MV-4-11 (cell line): ENCODE data around the gene KRT9.
A peak's percentile ranks its signal among the peaks of the same experiment; 100 is the strongest.
"Not testable (repeated sequence)": the region's sequence is repeated elsewhere in the genome, so short reads cannot be mapped to it uniquely, and the experiment has no call there.

Experiments used
- DNase-seq: peaks from one replicate; lab custom pipeline; 2025; lab: John Stamatoyannopoulos, UW

KRT9 gene

DNA sequence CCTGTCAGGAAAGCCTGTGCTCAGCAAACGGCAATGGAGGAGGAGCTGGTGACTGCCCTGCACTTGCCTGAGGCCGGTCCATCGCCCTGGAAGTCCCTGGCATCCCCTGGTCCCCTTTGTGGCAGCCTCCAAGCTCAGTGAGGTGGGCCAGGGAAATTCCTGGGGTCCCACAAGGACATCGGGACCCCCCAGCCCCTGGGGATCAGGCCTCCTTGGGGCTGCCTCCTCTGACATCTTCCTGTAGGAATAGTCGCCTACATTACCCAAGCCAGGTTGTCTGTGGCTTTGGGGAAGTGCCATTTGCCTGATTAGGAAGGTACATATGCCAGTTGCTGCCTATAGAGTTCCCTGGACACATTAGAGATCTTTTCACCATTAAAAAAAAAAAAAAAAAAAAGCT lies 7.1 kb upstream of the KRT9 start:
- no peak for DNase-seq

DNA sequence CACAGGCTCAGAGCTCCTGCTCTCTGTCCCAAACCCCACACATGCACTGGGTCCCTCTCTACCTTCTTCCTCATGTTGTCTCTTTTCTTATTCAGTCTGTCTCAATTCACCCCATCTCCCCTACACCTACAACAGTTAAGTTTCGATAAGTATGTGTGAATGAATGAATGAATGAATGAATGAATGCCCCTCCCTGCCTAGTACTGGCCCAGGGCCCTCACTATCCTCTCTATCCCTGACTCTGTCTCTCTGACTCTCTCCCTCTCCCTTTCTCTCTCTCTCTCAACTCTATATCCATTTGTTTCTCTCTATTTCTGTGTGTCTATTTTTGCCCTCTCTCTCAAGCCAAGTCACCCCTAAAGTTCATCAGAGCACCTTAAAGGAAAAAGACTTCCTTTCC lies 6.7 kb upstream of the KRT9 start:
- no peak for DNase-seq

DNA sequence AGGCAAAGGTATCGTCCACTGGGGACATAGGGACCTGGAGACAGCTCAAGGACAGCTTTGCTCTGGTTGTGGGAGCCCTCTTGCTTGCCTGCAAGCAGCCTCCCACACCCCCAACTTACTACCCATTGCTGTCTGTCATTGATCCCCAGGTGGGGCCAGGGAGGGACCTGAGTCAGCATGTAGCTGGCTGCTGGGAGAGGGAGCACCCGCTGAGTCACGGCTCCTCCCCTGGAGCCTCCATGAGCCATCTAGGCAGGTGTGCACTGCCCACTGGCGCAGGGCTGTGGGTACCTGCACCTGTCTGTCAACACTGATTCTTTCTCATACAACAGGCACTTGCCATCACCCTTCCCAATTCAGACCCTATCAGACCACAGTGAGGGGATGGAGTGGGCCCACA lies 4.9 kb upstream of the KRT9 start:
- not testable (repeated sequence) for DNase-seq

- no peak for DNase-seq
Measured at GRCh38 chr17:41575336-41575735, 3.5 kb upstream of the KRT9 start.

DNA sequence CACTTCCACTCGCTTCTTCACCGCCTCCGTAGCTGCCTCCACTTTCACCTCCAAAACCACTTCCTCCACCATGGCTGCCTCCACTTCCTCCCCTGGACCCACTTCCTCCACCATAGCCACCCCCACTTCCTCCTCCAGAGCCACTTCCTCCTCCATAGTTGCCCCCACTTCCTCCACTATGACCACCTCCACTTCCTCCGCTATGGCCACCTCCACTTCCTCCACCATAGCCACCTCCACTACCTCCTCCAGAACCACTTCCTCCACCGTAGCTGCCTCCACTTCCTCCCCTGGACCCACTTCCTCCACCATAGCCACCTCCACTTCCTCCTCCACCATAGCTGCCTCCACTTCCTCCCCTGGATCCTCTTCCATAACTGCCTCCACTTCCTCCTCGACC lies 4.5 kb downstream of the KRT9 start:
- DNase-seq, result peak; percentile 8

GRCh38 chr17:41565338-41565737 lies 6.5 kb downstream of the KRT9 start:
- no peak for DNase-seq

DNA sequence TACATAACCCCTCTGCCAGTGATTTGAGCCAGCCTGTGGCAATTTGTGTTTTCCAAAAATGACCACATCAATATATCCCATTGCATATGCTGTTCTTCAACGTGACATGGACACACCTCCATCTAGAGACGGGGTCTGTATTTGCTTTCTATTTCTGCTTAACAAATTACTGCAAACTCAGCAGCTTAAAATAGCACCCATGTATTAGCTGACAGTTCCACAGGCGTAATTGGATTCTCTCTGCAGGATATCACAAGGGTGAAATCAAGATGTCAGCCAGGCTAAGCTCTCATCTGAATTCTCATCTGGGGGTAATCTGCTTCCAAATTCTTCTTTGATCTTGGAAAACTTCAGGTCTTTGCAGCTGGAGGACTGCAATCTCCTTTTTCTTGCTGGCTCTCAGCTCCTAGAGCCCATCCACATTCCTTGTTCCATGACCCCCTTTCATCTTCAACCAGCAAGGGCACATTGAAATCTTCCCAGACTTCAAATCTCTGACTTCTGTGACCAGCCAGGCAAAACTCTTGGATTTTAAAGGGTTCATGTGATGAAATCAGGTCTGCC lies 8.2 kb downstream of the KRT9 start:
- no peak for DNase-seq

DNA sequence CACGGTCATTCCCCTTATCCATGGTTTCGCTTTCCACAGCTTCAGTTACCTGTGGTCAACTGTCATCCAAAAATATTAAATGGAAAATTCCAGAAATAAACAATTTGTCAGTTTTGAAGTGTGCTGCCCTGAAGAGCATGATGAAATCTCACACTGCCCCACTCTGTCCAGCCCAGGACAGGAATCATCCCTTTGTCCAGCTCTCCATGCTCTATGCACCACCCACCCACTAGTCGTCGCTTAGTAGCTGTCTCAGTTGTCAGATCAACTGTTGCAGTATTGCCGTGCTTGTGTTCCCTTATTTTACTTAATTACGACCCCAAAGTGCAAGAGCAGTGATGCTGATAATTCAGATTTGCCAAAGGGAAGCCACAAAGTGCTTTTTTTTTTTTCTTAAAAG lies 10.3 kb downstream of the KRT9 start:
- DNase-seq, result no peak

GRCh38 chr17:41559548-41559947 lies 12.3 kb downstream of the KRT9 start:
- no peak for DNase-seq

DNA sequence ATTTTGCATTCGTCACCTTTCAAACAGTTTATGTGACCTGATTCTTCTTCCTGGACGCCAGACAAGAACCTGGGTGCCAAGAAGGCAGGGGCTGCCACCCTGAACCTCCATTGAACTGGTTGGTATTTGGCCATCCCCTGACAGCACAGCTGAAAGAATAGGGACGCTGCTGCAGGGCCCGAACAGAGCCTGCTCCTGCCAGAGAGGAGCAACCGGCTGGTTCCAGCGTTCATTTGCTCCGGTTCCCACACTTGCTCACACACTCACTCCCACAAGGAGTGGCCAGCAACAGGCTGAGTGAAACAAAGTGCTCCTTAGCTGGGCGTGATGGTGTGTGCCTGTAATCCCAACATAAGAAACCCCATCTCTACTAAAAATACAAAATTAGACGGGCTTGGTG lies 14.9 kb downstream of the KRT9 start:
- no peak for DNase-seq

GRCh38 chr17:41556306-41556705 lies 15.6 kb downstream of the KRT9 start:
- no peak for DNase-seq

GRCh38 chr17:41555105-41555887 lies 16.6 kb downstream of the KRT9 start:
- no peak for DNase-seq

- DNase-seq, result no peak
Measured at GRCh38 chr17:41553987-41554680, 17.7 kb downstream of the KRT9 start.

GRCh38 chr17:41553176-41553575 lies 18.7 kb downstream of the KRT9 start:
- DNase-seq, result no peak

DNA sequence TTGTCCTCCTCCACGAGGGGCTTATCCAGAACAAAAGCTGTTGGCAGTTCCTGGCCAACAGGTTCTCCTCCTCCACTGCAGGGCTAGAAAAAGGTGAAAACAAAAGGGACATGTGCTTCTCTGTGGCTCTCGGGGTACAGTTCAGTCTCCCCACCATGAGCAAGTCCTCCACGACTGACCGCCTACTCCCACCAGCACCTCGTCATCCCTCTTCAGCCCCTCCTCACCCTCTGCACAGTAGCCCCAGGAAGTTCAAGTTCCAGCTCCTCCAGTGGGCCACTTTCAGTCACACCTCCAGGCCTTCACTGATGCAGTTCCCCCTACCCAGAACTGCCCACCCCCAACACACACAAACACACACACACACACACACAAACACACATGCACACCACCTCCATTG lies 19.4 kb downstream of the KRT9 start:
- DNase-seq, result no peak

DNA sequence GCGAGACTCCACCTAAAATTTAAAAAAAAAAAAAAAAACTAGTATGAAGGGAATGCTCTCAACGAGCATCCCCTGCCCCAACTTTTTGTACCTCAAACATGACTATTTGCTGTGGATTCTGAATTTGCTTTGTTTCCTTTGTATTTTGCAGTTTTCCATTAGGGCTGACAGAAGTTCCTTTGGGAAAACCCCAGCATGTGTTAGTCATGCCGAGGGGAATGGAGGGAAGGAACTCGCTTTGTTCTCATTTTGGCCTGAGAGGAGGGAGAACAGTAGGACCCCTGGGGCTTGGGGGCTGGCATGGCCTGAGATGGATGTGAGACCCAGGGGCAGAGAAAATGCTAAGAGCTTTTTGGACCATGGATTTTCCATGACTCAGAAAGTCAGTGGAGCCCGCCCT lies 20.5 kb downstream of the KRT9 start:
- DNase-seq, result no peak

DNA sequence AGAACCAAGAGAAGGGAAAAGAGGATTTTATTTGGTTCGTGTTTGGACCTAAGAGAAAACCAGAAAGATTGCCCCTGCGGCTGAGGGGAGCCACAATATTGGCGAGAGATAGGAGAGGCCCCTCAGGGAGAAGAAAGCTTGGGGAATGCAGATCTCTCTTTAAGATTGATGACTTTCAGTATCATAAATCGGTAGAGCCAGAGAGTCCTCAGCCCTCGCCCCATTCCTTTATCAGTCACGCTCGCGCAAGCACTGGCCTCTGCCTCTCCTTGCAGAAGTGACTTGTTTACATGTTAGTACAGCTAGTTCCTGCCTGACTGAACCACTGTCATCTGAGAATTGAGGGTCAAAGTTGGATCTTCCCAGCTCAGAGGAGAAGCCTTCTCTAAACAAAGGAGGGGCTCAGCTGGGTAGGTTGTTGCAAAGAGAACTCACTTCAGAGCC lies 22.2 kb downstream of the KRT9 start:
- no peak for DNase-seq

DNA sequence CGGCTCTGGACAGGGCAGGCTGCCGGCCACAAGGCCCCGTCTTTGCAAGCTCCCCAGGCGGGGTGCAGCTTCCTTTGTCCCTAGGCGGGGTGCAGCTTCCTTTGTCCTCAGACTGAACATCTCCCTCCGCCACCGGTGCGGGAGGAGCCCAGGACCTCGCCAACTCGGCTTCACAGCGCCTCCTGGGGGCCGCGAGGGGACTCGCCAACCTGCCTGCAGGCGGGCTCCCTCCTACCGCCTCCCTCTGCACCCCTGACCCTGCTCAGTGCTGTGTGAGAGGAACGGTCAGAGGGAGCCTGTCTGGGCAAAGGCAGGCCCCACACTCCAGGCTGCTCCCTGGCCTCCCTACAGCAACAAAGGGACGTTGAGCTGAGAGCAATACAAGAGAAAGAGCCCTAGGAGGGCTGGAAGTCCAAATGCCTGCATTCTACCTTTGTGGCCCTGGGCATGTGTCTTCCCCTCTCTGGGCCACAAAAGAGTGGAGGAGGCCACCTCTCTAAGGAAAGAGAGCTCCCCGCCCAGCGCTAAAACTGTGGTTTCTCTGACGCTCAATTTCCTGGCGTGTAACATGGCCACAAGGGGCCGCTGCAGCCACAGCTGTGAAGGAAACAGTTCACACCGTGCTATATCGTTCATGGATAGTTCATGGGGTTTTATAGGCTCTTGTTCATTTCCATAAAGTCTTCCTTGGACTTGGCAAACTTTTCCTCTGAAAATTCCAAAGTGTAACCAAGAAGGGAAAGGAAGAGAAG lies 22.8 kb downstream of the KRT9 start:
- peak; percentile 69 for DNase-seq

DNA sequence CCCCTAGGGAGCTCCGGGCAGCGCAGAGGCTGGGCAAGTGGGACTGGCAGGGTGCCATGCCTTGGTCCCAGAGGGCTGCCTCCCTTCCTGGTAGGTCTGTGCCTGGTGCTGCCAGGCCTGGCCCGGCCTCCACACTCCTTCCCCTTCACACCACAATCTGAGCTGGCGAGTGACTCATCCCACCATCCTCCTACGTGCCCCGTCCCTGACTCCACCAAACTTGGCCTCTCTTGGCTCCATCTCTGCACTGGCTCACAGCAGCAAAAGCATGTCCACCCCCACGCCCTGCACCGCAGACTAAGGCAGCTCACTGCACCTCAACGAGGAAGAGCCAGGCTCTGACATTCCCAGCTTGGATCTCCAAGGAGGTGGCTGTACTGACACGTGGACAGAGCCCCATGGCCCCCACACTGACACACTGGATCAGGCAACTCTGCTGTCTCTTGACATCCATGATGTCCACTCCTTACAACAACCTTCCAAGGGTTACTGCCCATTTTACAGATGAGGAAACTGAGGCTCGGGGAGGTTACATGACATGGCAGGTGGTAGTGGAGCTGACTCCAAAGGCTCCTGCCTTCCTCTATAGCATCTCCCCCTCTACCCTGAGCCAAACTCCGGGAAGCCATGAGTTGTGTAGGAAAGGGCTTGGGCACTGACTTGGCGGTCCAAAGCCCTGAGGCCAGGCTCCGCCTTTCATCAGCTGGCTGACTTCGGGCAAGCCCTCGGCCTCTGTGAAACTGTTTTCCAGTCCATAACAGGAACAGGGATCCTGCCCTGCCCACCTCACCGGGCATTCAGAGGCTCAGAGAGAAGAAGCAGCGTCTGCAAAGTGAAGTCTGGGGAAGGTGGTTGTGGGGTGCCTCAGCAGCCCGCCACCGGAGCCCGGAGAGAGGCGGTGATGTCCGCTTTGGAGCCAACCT lies 23.7 kb downstream of the KRT9 start:
- DNase-seq, result peak; percentile 86

DNA sequence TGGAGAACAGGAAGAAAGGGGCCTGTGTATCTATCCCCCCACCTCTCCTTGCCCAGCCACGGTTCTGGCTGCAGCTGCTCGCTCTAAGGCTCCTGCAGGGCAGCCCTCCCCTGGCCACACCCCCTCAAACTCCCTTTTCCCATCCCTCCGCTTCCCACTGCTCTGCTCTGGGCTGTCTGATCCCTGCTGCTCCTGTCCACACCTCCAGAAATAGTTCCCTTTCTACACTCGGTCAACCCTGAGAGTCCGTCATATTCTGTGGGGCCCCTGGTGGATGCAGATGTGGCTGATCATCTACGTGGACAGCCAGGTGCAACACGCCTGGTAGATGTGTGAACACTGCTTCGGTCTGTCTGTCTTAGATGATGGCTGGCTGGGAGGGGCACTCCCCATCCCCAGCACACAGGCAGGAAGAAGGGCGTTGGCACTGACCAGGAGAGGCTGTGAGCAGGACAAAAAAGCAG lies 24.4 kb downstream of the KRT9 start:
- no peak for DNase-seq

- DNase-seq, result no peak
Measured at GRCh38 chr17:41546819-41547218, 25.0 kb downstream of the KRT9 start.
